SH-SY5Y (cell line): Measurements from ENCODE around the gene SPSB1.

ENCODE experiments used
- GATA2 ChIP-seq: IDR thresholded peaks from 2 replicates; pipeline ENCODE4 v1.6.1; 2011; ENCODE audit warnings: mild to moderate bottlenecking, low read depth, low read length
- GATA3 ChIP-seq: IDR thresholded peaks from 2 replicates; pipeline ENCODE4 v1.6.1; 2011; ENCODE audit warnings: low read depth, mild to moderate bottlenecking, low read length, moderate library complexity

SPSB1 gene

DNA sequence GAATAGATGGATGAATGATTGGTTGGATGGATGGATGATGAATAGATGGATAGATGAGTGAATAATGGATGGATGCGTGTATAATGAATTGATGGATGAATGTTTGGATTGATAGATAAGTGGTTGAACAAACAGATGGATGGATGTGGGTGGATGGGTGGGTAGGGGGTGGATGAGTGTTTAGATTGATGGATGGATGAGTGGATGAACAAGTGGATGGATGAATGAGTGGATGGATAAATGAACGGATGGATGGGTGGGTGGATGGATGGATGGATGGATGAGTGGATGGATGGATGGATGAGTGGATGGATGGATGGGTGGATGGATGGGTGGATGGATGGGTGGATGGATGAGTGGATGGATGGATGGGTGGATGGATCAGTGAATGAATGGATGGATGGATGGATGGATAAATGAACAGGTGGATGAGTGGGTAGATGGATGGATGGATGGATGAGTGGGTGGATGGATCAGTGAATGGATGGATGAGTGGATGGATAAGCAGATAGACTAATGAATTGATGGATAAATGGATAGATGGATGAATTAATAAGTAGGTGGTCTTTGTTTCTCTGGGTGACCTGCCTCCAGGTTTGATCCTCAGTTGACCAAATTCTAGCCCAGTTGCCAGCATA is 64.3 kb downstream of the SPSB1 start:
- no peak for TF ChIP-seq GATA3
- no peak for TF ChIP-seq GATA2

- TF ChIP-seq GATA3: no peak
- no peak for TF ChIP-seq GATA2
These were observed 65.3 kb downstream of the SPSB1 start for GRCh38 chr1:9357958-9358357.

- no peak for TF ChIP-seq GATA2
- TF ChIP-seq GATA3: no peak
These were observed 67.8 kb downstream of the SPSB1 start for GRCh38 chr1:9360371-9361064.

GRCh38 chr1:9361630-9362260 is 69.1 kb downstream of the SPSB1 start:
- TF ChIP-seq GATA3 (no peak), GATA2 (no peak)

DNA sequence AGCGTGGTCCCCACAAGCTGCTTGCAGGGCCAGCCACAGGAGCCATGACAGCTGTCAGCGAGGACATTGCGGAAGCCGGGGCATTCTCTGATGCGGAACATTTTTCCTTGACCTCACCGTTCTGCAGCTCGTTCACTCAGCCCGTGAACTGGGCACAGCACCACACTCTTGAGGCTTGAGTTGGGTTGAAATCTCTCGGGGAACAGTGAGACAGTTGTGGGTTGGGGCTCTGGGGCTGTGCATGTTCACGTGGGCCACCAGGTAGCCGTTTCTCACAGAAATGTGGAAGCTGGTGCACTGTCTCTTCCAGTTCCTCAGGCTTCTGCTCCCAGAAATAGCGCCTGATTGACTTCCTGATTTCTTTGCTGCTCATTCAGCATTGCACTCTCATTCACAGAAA is 69.8 kb downstream of the SPSB1 start:
- TF ChIP-seq GATA3 (no peak), GATA2 (no peak)

DNA sequence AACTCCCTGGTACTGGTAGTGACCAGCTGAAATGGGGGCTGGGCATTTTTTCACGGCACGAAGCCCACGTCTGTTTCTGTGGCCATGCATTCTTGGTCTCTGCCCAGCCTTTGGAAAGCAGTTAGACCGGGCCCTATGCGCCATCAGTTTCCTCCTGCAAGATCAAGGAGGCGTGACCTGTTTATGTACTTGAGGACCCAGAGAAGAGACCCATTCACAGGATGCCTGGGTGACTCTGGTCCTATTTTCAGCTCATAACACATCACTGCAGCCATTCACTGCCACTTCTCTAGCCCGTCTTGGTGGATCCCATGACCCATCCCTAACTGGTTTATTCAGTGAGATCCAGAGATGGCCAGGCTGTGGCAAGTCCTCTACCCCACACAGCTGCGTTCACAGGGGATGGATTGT is 70.4 kb downstream of the SPSB1 start:
- no peak for TF ChIP-seq GATA2

DNA sequence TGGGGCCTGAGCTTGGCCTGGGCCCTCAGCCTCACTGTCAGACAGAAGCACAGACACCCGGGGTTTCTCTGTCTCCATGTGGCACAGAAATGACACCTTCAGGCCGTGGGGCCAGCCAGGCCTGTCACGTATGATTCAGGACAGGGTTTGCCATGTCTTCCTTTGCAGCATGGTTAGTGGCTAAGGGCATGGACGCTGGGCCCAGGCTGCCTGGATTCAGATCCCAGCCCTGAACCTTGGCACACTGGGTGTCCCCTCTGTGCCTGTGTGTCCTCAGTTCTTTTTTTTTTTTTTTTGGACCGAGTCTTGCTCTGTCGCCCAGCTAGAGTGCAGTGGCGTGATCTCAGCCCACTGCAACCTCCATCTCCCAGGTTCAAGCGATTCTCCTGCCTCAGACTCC is 73.6 kb downstream of the SPSB1 start:
- TF ChIP-seq GATA2 (no peak), GATA3 (no peak)

GRCh38 chr1:9366943-9367780 is 74.5 kb downstream of the SPSB1 start:
- TF ChIP-seq GATA2 (no peak), GATA3 (no peak)

DNA sequence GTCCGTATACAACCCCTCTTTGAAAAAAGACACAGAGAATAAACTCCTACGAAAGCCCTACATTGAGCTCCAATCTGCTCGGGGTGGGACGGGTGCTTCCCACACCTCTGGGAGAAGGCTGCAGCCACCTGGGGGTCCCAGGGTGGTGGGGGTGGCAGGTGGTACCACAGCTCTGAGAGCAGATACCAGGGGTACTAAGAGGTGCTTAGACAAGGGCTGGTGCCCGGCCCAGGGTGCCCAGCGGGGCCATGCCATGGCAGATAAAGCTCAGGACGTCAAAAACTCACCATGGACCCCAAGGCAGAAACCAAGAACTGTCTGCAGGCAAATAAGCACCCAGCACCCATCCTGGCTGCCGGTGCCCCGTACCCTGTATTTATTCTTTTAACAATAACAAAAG is 75.1 kb downstream of the SPSB1 start:
- TF ChIP-seq GATA3: no peak
- no peak for TF ChIP-seq GATA2

DNA sequence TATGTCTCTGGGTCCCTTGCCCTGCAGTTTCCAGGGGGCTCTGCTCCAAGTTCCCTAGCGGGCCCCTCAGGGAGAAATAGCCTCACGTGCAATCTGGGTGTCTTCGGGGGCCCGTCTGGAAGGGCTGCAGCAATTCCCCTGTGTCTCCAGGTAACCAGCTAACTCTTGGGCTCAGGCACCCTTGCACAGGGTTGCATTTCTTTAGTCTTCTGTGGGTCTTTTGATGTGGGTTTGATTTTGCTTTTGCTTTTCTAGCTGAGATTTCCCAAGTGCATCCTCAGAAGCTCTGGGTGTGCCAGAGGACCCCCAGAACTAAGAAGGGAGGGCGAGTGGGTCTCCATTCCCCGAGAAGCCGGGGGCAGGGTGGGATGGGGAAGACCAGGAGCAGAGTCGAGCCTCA is 75.7 kb downstream of the SPSB1 start:
- no peak for TF ChIP-seq GATA3
- no peak for TF ChIP-seq GATA2

- TF ChIP-seq GATA3 (no peak), GATA2 (no peak)
These were observed 77.5 kb downstream of the SPSB1 start for GRCh38 chr1:9369964-9370788.

DNA sequence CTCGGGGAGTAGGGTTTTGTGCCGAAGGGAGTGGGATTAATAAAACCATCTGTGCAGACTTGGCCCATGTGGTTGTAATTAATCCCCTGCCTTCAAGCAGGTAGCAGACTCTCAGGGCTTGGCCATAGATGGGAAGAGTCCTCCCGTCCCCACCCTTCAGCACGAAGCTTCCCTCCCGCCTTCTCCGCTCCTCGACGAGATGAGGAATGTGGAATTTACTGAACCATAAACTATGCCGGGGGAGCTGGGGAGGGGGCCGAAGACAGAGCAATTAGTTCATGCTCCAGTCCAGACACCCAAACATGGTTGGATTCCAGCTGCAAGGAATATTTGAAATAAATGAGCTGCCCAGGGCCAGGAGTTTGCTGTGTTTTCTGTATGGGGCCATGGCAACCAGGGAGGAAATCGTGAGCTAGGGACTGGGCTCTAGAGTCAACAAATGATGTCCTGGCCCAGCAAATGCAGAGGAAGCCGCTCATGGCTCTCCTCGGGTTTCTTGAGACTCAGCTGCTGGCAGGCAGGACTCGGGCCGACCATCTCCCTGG is 78.8 kb downstream of the SPSB1 start:
- TF ChIP-seq GATA3 (no peak), GATA2 (no peak)

DNA sequence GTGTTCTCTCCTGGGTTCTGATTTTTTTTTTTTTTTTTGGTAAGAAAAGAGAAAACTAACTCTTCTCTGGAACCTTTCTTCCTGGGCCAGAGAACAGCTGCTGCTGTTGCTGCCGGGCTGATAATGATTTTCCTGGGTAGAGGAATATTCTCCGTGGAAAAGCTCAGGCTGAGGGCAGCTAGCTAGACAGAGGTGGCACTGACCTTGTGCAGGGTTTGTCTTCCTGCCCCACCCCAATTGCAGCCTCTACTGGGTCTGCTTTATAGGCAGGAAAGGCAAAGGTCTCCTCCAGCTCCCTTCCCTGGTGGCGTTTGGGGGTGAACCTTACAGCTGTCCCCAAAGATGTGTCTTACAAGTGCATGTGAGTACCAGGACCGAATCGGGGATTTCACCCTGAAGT is 79.3 kb downstream of the SPSB1 start:
- TF ChIP-seq GATA3: no peak
- no peak for TF ChIP-seq GATA2

GRCh38 chr1:9373619-9374018 is 80.9 kb downstream of the SPSB1 start:
- TF ChIP-seq GATA2 (no peak), GATA3 (no peak)
